Measurements from ENCODE around the gene RHBG. TPM values are rescaled to one million over a fixed set of nuclear protein-coding genes. Genes with fewer than 3 reads are reported as not detected.

RHBG gene
- total and polyA plus RNA-seq, 2 of the 4 experiments (the other 2 are of a cell fraction) = not detected

GRCh38 chr1:156401041-156401574 is 32.1 kb downstream of the RHBG start:
- H3K4me3 ChIP-seq (ENCODE audit: insufficient read depth, low read depth, low read length) = no peak overlapping the region

More at GRCh38 chr1:156401041-156401574, 32.1 kb downstream of the RHBG start:
- no peaks in the 10 kb centered on the region for H3K4me1 ChIP-seq (ENCODE audit: control insufficient read depth, insufficient read depth, low read length)
- H2AFZ ChIP-seq (replicated peaks; ENCODE audit: low read length, poor library complexity) = no peak overlapping the region
- no peaks in the 10 kb centered on the region for H4K20me1 ChIP-seq (ENCODE audit: insufficient read depth, low read length)
- no TSS peak for BruUV-seq (replicated peaks)
- ATAC-seq (ENCODE audit: low read depth) (no peak), DNase-seq (no peak)
- H2BK120ac ChIP-seq (ENCODE audit: low read depth, low read length) = no peak overlapping the region
- H3K9me3 ChIP-seq (ENCODE audit: control insufficient read depth, insufficient read depth, low read length) = no peaks in the 10 kb centered on the region
- H3K9ac ChIP-seq (ENCODE audit: low read depth, low read length) = no peak overlapping the region
- H2AK5ac ChIP-seq (ENCODE audit: low read depth, low read length) = no peak overlapping the region
- POLR2A ChIA-PET (ENCODE audit: unreplicated experiment) = no interaction called here
- H2BK15ac ChIP-seq (ENCODE audit: low read depth, low read length) = no peak overlapping the region
- H3K9me1 ChIP-seq (ENCODE audit: insufficient read depth, low read length) = no peaks in the 10 kb centered on the region
- CTCF ChIA-PET = interaction anchor here (0.9 to 1.1 kb wide), 2 partner anchors 41 to 45 kb away, joined by 3 read pairs; no protein-coding TSS in a partner anchor
- no peak overlapping the region for H4K8ac ChIP-seq (ENCODE audit: low read depth in 2 of 2, low read length in 2 of 2)
- in situ Hi-C loops (cut with MboI; ENCODE audit: low sequenced_read_pairs) = no loop called here
- no peak overlapping the region for H3K56ac ChIP-seq (ENCODE audit: extremely low read depth, insufficient read depth, low read length)
- TF ChIP-seq USF2 (IDR thresholded peaks at IDR 0.05; ENCODE audit: low read depth, low read length) (no peak), SMC3 (IDR thresholded peaks at IDR 0.05; ENCODE audit: low read depth, low read length) (no peak), BHLHE40 (IDR thresholded peaks at IDR 0.05; ENCODE audit: low read depth, low read length) (no peak), FOS (IDR thresholded peaks at IDR 0.05; ENCODE audit: low read depth, low read length) (no peak), MXI1 (IDR thresholded peaks at IDR 0.05; ENCODE audit: borderline replicate concordance, low read depth, low read length) (no peak), MAZ (IDR thresholded peaks at IDR 0.05; ENCODE audit: borderline replicate concordance, low read depth, low read length) (no peak), MAFK (IDR thresholded peaks at IDR 0.05; ENCODE audit: low read depth, low read length) (no peak), CHD1 (IDR thresholded peaks at IDR 0.05; ENCODE audit: low read depth, low read length) (no peak), CEBPB (IDR thresholded peaks at IDR 0.05; ENCODE audit: low read depth, low read length) (no peak), RCOR1 (IDR thresholded peaks at IDR 0.05; ENCODE audit: insufficient replicate concordance, low read length) (no peak), POLR2A (IDR thresholded peaks at IDR 0.05; ENCODE audit: low read depth, low read length) (no peak), NFE2L2 (IDR thresholded peaks at IDR 0.05; ENCODE audit: low read depth, low read length) (no peak), ELK1 (IDR thresholded peaks at IDR 0.05; ENCODE audit: borderline replicate concordance, low read depth, low read length) (no peak), CTCF (conservative IDR thresholded peaks at IDR 0.05; ENCODE audit: low read depth, low read length) (no peak), RAD21 (IDR thresholded peaks at IDR 0.05; ENCODE audit: low read length) (no peak), RFX5 (IDR thresholded peaks at IDR 0.05; ENCODE audit: low read depth, low read length) (no peak)
- no peak overlapping the region for H2BK20ac ChIP-seq (ENCODE audit: low read depth, low read length)
- dilution Hi-C loops (cut with HindIII; ENCODE audit: low sequenced_read_pairs, unreplicated experiment) = no loop called here
- H3K27me3 ChIP-seq (ENCODE audit: control insufficient read depth, insufficient read depth, low read length) = peaks cover 68% of the 10 kb centered on the region
- no peak overlapping the region for H3K23ac ChIP-seq (ENCODE audit: low read depth, low read length)
- H3K4ac ChIP-seq (ENCODE audit: low read depth, low read length) = no peak overlapping the region
- H2BK5ac ChIP-seq (ENCODE audit: low read depth, low read length, poor library complexity, severe bottlenecking) = no peak overlapping the region
- H3K14ac ChIP-seq (replicated peaks; ENCODE audit: low read depth, low read length) = no peak overlapping the region
- H3K79me1 ChIP-seq (ENCODE audit: low read depth in 1 of 2, low read length in 2 of 2) = no peaks in the 10 kb centered on the region
- intact Hi-C loops (cut with micrococcal nuclease) = no loop called here
- H4K91ac ChIP-seq (ENCODE audit: insufficient read depth, low read depth, low read length) = no peak overlapping the region
- no peak overlapping the region for H3K18ac ChIP-seq (ENCODE audit: low read depth, low read length)
- H3K4me2 ChIP-seq (ENCODE audit: low read depth, low read length) = no peak overlapping the region
- H4K5ac ChIP-seq (ENCODE audit: low read depth, low read length) = no peak overlapping the region
- WGBS, 2 experiments (ENCODE audit: extremely low coverage in 2 of 2, insufficient read length in 1 of 2) = no CpG with 5 or more reads among the region's 6 CpGs
- H2AK9ac ChIP-seq (replicated peaks; ENCODE audit: low read depth, low read length, poor library complexity) = no peak overlapping the region
- no peak overlapping the region for H3K27ac ChIP-seq (ENCODE audit: insufficient read depth, low read length)
- H3K36me3 ChIP-seq (ENCODE audit: control insufficient read depth, insufficient read depth, low read length) = no peaks in the 10 kb centered on the region

Data from IMR-90 (cell line).